Stimulated activated CD8-positive, alpha-beta memory T cell treated with anti-CD3 and anti-CD28 coated beads, Interleukin-12 subunit alpha, Interleukin-12 subunit beta, amount 100 ng/mL, for 24 hours (primary cell): Measurements from ENCODE around the gene RAMACL.
"Not testable (repeated sequence)": the region's sequence is repeated elsewhere in the genome, so short reads cannot be mapped to it uniquely, and the experiment has no call there.

Experiments used
- DNase-seq: peaks from one replicate; pipeline ENCODE4 v3.0.0-alpha.2; 2020; ENCODE audit errors: extremely low read depth

Gene RAMACL

DNA sequence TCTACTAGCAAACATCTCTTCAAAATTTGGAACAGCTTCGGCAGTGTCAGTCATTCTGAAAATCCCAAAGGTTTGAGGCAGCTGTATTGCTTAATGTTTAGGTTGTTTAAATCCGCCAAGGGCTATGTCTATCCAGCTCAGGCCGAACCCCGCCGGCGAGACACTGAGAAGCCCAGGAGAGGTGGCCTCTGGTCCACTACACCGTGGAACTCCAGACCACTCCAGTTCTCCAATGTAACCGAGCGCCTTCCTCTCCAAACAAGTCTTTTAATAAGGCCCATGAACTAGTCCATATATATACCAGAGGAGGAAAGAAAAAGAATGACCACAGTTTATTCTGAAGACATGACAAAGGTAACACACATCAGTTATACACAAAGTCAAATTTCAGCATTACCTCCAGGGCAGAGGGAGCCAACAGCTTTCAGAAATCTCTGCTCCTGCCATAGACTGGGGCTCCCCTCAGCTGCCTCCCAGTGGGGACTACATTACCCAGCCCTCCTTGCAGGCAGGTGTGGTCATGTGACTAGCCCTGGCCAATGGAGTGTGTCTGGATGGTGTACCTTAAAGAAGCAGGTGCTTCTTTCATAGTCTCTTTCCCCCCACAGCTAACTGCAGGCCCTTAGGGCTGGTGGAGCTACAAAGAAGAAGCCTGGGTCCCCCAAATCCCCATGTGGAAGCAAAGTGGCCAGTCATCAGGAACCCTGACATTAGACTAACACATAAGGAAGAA lies at the start of gene RAMACL:
TSS of gene RAMACL (minus strand) at position 255 of the 733 bp plus-strand sequence. CDS start at position 54, 201 bp downstream.
- DNase-seq: no peak

DNA sequence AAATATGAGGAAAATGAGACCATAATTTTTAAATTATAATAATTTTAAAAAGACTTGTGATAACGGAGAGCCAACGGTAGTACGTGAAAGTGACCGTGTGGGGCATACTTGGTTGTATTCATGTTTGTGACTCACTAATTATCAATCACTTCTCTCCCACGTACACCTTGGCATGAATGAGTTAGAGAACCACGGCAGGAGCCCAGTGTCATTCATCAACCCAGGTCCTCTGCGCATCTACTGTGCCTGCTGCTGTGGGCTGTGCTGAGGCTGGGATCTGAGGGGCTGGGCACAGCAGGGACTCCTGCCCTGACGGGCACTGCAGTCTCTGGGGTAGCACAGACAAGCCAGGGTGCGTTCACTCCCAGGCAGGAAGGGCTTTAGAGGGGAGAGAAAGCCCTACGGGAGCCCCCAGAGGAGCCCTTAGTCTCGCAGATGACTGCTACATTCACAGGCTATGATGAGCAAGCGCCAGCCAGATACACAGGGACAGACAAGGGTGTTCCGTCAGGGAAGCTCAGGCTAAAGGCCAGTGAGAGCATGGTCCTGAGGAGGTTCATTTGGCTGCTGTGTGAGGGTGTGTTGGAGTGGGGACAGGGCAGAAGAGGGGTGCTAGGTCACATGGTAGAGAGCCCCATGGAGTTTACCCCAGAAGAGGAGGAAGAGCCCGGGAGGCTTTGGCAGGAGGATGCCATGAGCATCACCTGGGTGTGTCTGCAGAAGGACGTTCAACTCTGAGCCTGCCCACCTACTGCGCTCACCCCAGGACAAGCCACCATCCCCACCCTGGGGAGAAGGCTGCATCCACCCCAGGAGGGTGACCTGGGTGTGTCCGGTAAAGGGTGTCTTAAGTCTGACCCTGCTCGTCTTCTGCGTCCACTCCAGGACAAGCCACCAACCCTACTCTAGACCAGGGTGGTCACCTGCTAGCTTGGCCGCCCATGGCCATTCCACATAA lies 48.8 kb upstream of the RAMACL start:
- DNase-seq: no peak

DNA sequence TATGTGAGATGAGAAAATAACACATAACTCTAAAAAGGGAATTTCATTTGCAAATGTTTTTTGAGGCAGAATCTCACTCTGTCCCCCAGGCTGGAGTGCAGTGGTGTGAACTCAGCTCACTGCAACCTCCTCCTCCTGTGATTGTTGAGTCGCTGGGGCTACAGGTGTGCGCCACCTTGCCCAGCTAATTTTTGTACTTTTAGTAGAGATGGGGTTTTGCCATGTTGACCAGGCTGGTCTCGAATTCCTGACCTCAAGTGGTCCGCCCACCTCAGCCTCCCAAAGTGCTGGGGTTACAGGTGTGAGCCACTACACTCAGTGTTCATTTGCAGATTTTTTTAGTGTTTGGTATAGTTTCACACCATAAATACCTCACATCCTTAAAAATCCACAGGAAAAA lies 48.1 kb upstream of the RAMACL start:
- DNase-seq: not testable (repeated sequence)

DNA sequence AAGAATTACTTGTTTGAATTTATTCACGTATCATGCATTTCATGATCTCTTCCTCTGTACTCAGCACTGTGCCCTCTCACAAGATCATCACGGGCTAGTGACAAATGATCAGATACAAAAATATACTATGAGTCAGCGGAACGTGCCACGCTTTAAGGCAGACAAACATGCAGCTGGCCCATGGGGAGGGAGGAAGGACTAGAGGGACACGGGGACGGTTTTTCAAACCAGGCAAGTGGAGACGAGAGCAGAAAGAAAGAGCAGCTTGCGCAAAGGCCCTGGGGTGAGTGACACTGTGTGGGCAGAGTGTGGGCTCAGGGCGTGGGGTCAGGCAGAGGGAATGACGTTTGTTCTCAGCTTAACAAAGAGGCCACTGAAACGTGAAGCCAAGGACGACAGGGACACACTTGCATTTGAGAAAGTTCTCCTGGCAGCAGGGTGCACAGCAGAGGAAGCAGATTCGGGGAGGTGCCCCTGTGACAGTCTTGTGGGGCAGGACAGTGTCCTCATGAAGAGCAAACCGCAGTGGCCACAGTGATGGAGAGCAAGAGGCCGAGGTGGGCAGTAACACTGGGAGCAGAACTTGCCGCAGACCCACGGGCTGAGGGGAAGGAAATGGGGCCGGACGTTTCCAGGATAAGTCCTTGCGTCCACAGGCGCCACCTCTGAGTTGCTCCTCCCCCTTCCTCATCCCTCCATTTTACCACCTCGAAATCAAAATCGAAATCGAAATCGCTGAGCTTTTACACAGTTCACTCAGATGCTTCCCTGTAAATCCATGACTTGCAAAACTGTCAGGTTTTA lies 47.5 kb upstream of the RAMACL start:
- no peak for DNase-seq

DNA sequence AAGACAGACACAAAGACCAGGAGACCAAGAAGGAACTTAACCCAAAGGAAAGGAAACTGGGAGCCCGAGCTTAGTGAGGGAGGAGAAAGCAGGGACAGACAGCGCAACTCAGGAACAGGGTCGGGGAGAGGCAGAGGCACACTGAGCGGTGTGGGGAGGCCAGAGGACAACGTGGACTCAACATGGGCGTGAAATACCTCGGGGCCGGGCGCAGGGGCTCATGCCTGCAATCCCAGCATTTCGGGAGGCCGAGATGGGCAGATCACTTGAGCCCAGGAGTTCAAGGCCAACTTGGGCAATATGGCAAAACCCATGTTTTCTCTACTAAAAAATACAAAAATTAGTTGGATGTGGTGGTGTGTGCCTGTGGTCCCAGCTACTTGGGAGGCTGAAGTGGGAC lies 46.3 kb upstream of the RAMACL start:
- no peak for DNase-seq

DNA sequence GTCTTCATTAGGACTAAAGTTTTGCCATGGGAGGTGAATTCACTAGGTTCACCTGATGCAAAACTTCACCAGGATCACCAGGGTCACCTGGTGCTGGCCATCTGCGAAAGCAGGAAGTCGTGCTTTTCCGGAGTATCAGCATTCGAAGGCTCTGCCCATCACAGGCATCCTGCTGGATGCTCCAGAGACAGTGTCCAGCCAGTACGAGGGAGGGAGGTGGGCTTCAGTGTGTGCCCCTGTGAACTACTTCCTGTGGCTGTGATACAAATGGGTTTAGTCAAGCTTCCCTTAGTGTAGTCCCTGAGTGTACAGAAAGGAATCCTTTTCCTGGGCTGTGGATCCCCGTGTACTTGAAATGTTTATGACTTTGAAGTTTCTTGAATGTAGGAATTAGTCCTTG lies 44.0 kb upstream of the RAMACL start:
- no peak for DNase-seq

DNA sequence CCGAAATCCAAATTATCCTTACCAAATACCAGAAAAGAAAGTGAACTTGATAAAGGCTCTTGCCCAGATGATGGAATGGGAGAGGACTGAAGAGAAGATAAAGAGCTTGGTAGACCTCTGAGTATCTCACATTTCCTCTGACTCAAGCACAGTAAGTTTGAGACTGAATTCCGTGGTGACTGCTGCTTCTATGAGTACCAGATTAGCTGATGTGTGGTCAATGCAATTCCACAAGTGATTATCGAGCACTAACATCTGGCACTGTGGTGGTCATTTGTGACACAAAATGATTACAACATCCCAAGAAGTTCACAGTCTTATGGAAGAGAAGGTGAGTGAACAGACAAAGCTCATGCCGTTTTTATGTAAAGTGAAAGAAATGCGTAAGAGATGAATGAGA lies 43.1 kb upstream of the RAMACL start:
- DNase-seq: no peak

DNA sequence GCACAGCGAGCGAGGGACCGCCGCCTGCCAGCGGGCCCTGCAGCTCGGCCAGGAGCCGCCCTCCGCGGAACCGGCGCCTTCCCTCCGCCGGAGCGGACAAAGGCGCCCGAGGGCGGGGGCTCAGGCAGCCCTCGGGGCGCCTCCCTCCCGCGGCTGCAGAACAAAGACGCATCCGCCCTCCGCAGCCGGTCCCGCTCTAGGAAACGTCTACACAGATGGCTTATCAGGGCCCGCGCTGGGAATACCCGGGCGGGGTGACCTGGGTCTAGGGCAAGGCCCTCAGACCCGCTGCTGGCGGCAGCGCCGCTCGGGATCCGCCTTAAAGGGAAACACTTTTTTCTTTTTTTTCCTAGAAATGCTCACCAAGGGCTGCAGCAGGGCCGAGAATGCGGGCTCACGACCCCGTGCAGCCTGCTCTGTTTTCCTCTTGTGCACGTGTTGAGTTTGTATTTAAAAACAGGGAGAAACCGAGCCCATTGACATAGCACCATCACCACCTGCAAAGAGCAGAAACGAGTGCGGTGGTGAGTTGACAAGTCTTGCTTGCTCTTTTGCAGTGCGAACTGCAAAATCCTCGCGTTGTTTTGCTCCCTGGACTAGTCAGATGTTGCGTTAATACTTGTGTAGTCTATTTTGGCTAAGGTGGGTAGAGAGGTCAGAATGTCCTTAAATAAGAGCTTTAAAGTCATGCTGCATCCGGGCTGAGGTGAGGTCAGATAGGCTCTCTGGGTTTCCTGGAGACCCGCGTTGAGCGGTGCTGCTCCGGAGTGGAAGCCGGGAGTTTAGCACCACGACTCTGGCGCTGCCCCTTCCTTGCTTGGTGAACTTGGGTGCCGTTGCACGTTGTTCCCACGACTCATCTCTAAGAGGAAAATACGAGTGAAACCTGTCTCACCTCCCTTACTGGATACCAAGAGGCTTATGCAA lies 41.7 kb upstream of the RAMACL start:
- peak; percentile 9 for DNase-seq

DNA sequence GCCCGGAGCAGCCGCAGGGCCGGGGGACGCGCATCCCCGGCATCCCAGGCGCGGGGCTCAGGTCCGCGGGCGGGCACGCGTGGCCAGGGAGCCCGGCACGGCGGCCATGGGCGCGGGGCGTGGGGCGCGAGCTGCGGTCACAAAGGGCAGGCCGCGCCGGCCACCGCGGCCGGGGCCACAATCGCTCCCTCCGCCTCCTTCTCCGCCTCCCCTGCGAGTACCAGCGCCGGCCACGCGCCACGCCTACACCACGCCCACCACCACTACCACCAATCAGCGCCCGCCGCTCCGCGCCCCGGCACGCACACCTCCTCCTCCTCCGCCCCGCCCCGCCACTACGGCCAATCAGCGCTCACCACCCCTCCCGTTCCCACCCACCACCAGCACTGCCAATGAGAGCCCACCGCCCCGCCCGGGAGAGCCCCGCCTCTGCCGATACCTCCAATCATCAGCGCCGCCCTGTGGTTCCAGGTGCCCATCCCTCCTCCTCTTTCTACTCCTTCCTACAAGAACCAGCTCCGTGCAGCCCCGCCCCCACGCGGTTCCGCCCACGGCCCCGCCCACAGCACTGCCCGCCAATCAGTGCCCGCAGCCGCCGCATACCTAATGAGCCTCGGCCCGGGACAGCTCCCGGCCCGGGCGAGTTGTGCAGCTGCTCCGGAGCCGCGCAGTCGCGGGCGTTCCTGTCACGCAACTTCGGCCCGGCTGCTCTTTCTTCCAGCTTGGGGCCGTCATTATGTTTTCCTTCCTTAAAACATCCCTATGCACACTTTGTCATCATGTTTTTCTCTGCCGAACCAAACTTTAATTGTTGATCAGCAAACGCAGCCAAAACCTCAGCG lies 40.8 kb upstream of the RAMACL start, which contains the start of gene RPS6KA2:
TSS of gene RPS6KA2 (minus strand) at position 219 of the 842 bp plus-strand sequence. CDS start 232 bp downstream, outside the sequence.
- DNase-seq: peak; percentile 100

DNA sequence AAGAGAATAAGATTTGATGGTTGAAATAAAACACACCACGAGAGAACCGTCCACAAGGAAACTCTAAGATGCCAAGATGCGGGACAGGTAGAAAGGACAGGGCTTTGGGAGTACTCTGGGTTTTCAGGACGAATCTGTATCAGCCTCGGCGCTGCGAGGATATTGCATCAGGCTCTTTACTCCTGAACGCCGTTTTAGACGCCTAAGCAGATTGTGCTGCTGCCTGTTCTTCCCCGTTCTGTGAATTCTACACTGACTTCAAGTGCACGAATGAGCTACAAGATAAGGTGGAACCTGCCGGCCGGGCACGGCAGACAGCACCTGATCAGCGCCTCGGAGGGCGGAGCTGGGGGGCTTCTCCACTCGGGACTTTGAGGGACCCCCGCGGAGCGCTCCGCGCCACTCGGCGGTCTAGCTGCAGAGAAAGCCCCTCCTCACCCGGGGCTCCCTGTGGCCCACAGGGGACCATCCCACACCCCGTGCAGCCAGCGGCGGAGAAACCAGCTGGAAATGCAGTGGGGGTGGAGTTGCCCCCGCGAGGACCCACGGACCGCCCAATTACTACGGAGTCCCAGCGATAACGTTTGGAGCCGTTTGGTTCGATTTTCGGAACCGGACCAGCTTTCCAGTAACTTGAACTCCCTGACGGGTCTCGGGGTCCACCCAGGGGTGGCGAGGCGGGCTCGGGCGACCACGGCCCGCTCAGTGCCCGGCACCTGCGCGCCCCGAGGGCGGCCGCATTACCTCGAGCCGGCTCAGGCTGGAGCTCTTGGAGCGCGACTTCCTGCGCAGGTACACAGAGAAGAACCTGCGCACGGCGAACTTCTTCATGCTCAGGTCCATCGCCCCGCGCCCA lies 39.9 kb upstream of the RAMACL start:
- no peak for DNase-seq

DNA sequence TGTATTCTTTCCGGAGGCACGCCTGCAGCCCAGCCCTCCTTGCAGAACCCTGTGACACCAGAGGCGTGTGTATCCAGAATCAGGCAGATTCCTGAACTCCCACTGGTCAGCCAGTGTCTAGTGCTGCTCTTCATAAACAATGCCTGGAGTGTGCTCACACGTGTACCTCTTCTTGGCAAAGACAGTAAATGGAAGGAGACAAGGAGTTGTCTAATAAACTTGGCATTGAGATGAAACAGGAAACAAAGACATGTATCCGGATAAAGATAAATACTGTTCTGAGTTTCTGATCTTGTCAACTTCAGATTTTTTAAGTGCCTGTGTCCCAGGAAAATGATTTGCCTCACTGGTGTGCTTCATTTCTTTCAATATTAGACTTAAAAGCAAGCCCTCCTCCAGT lies 38.9 kb upstream of the RAMACL start:
- DNase-seq: no peak

DNA sequence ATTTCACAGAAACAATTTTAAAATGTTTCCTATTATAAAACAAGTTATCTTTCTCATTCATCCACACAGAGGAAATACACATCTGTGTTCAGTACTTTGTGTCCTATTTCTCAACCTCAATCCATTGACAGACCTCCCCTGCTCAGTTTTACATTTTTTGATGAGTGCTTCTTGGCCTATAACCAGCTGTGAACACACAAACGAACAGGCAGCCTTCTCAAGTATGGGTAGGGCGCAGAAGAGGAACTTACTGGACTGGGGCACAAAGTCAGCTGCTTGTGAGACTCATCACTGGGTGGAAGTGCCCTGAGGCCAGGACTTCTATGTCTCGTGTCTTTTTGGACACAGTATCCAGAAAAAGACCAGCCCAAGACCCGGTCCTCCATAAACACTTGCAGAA lies 37.8 kb upstream of the RAMACL start:
- no peak for DNase-seq

DNA sequence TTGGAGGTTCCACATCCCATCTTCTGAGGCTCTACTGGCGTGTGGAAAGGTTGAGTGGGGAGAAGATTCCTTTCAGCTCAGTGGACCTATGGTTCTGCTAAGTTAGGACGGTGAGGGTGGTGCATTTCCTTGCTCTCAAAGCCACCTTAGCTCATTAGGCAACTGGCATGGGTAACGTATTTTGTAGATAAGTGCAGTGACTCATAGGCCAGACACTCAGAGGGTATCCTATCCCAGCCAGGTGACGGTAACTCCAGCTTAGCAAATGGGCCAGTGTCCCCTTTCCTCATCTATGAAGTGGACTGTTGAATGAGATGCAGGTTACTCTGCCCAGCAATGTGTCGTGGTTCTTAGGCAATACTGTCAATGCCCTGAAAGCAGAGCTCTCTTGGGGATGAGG lies 36.8 kb upstream of the RAMACL start:
- DNase-seq: no peak

DNA sequence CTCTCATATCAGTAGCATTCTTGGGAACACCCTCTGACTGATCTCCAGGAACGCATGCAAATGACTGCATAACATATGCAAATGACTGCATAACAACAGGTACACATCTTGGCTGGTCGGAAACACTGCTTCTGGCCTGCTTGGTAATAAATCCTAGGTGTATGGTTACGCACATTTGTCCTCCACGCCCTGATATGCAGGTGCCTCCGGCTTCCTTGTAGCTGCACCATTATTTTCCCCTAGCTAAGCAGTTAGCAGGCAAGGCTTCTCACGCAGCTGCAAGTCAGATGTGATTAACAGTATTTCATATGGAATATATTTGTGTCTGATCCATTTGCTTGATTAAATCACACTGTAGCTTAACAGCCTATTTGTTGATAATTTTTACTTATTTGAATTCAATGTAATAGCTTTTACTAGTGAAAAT lies 34.6 kb upstream of the RAMACL start:
- no peak for DNase-seq

DNA sequence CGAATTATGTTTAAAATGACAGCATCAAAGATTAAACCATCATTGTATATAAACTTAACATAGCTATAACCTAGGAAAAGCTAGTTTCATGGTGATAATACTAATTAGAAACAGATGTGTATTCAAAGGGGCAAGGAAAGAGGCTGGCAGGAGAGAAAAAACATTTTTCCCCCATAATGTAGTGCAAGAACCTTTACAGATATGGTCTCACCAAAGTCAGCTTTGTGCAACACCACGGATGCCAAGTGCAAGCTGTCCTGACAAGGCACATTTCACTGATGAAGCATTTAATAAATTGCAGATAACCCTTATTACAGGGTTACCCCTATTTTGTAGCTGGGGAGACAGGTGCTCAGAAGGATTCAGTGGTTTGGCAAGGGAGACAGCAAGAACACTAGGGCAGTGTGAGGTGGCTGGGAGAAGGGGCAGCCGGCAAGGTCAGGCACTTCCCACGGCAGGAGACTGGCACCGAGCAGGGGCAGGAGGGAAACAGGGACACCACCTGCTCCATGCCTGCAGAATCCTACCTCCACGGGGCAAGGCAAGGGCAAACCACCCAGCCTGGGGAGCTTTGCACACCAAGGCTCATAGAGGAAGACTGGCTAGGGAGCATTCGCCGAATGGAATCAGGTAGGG lies 34.1 kb upstream of the RAMACL start:
- DNase-seq: no peak

DNA sequence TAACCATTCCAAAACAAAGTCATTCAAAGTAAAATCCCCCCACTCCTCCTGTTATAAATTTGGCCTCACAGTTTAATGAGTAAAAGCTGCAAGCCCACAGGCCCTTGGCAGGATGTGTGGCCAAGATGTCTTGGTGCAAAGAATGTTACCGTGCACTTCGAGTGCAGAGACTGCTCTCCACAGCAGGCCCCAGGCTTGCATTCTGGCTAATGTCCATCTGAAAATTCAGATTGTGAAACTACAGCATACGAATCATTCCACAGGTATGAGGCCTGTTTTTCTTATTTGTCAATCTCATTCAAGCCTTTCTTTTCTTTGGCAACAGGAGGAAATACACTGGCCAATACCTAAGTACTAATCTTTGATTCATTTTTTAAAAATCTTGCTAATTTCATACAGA lies 33.4 kb upstream of the RAMACL start:
- no peak for DNase-seq

DNA sequence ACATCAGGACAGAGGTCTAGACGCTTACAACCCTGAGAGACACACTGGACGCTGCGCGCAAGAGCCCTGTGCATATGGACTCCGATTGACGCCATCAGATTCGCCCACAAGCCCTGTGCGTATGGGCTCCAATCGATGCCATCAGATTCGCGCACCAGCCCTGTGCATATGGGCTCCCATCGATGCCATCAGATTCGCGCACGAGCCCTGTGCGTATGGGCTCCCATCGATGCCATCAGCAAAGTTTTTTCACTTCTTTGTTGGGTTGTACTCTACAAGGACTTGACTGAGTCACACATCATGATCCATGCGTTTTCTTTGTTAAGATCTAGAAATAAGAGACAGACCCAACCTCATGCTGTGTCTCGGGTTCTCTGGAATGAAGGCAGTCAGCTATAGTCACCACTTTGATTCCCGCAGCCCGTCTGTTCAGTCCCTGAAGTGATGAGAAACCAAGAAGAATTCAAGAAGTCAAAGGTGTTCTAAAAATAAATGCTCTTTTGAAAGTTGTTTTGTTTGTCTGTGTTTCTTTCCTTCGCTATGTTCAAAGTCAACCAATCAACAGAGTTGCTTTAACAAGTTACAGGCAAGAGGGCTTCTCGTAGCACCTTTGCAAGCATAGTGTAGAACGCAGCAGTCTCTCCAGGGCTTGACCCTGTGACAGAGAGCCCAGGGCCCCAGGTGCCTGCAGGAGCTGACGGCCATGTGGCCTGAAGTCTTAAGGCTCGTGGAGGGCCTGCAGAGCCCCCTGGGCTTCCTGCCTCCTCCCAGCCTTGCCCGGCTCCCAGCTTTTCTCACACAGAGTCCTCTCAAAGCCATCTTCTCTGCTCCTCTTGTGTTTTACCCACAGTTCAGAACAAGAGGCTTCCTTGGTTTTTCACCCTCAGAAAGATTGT lies 32.6 kb upstream of the RAMACL start:
- DNase-seq: no peak
